ENCODE data around the gene PFKL. TPM values are rescaled to one million over a fixed set of nuclear protein-coding genes. Genes with fewer than 3 reads are reported as not detected.

PFKL gene
- total RNA-seq, 5 donors from 2014 or later (not counting 1 experiment from before 2014, with no cell fraction given), result 125 to 200 (median 162) TPM

DNA sequence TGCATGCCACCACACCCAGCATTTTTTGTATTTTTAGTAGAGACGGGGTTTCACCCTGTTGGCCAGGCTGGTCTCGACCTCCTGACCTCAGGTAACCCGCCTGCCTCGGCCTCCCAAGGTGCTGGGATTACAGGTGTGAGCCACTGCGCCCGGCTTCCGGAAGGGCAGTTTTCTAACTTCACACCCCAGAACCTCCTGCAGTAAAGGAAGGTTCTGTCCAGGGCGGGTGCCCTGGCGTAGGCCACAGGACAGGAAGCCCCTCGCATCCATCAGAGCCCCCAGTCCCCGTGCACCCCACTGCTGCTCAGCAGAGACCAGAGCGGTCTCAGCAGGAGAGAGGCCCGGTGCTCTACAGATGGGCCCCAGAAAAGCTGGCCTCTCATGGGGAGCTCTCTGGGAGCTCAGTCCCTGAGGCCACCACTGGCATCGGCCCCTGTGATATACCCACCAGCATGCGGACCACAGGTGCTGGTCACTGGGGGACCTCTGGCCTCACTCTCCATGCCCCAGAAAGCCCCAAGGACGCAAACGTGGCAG, 34.1 kb upstream of the PFKL start:
- H3K4me1 Mint-ChIP-seq, result no peaks in the 10 kb centered on the region
- no peak overlapping the region for H3K27ac Mint-ChIP-seq
- H3K36me3 Mint-ChIP-seq, result no peaks in the 10 kb centered on the region
- Histone ChIP-seq H3K9me3 (no peaks in the 10 kb centered on the region), H3K27me3 (replicated peaks in 1 of 2; ENCODE audit: control insufficient read depth in 2 of 2, extremely low read depth in 1 of 2, insufficient read depth in 2 of 2, low read length in 1 of 2) (peaks cover 0 to 10% of the 10 kb centered on the region in 2 experiments), H3K4me1 (ENCODE audit: control insufficient read depth in 1 of 2, extremely low read depth in 1 of 2, insufficient read depth in 2 of 2, low read length in 2 of 2) (no peaks in the 10 kb centered on the region), H3K27ac (ENCODE audit: low read length) (no peak overlapping the region), H3K4me3 (ENCODE audit: control insufficient read depth in 1 of 2, extremely low read depth in 1 of 2, low read length in 1 of 2) (no peak overlapping the region), H3K36me3 (ENCODE audit: control insufficient read depth in 2 of 2, extremely low read depth in 1 of 2, insufficient read depth in 1 of 2, low read length in 1 of 2) (no peaks in the 10 kb centered on the region)
- H3K9me3 Mint-ChIP-seq, result no peaks in the 10 kb centered on the region
- H3K27me3 Mint-ChIP-seq, result no peaks in the 10 kb centered on the region
- ATAC-seq (replicated peaks in 1 of 4), result no peak
- WGBS (ENCODE audit: insufficient coverage), result 84% methylated on average over 16 of the region's 17 CpGs
- no peak for DNase-seq
- ChIA-PET POLR2A (no interaction called here), CTCF (no interaction called here)
- no peak overlapping the region for H3K4me3 Mint-ChIP-seq

DNA sequence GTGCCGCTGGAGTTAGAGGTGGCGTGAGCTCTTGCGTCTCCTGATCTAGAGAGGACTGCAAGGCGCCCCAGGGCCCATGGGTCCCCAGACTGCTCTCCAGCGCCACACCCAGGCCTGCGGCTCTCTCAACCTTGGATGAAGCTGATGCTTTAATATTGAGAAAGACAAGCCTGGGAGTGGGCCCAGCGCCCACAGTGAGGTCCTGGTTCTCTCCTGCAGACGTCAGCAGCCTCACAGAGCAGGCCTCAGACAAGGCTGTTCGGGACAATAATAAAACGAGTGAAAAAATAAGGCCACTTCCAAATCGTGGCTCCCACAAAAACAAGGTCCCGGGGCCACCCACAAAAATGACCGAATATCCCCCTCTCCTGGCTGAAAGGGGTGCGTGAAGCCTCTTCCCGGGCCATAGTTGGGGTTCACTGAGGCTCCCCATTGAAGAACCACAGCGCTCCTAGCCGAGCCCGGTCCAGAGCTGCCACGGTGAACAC, 32.2 kb upstream of the PFKL start:
- 76% methylated on average over 15 of the region's 19 CpGs for WGBS (ENCODE audit: insufficient coverage)
- Mint-ChIP-seq H3K27me3 (no peaks in the 10 kb centered on the region), H3K4me3 (no peak overlapping the region), H3K36me3 (no peaks in the 10 kb centered on the region), H3K4me1 (no peaks in the 10 kb centered on the region), H3K9me3 (no peaks in the 10 kb centered on the region), H3K27ac (no peak overlapping the region)
- peak in 12 of 35 experiments; percentile 4 to 48 (median 14) for DNase-seq
- ChIA-PET POLR2A (no interaction called here), CTCF (interaction anchor here in 1 of 2 donors (0.6 kb wide), 1 partner anchor 208 kb away, joined by 3 read pairs; no protein-coding TSS in a partner anchor)
- no peaks in the 10 kb centered on the region for H3K36me3 ChIP-seq (ENCODE audit: control insufficient read depth in 2 of 2, extremely low read depth in 1 of 2, insufficient read depth in 1 of 2, low read length in 1 of 2)
- no peak overlapping the region for H3K4me3 ChIP-seq (ENCODE audit: control insufficient read depth in 1 of 2, extremely low read depth in 1 of 2, low read length in 1 of 2)
- H3K27ac ChIP-seq (ENCODE audit: low read length), result no peak overlapping the region
- no peaks in the 10 kb centered on the region for H3K9me3 ChIP-seq
- peaks cover 0 to 13% of the 10 kb centered on the region in 2 experiments for H3K27me3 ChIP-seq (replicated peaks in 1 of 2; ENCODE audit: control insufficient read depth in 2 of 2, extremely low read depth in 1 of 2, insufficient read depth in 2 of 2, low read length in 1 of 2)
- peak; percentile 31 to 53 (median 36) for ATAC-seq (replicated peaks in 1 of 4)
- no peaks in the 10 kb centered on the region for H3K4me1 ChIP-seq (ENCODE audit: control insufficient read depth in 1 of 2, extremely low read depth in 1 of 2, insufficient read depth in 2 of 2, low read length in 2 of 2)

DNA sequence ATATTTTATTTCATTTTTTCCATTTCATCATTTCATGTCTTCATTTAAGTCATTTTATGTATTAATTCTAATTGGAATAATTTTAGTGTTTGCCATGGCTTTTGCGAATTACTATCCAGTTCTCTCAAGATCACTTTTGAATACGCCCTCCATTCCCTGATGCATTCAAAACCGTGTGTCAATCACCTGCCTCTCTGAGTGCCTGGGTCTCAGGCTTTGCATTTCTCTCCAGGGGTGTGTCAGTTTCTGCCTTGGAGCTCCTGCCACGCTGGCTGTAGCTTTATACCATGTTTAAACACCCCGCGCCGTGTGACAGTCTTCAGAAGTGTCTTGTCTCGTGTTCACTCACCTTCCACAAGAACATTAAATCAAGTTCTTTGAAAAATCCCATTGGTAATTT, 30.8 kb upstream of the PFKL start:
- ATAC-seq (replicated peaks in 1 of 4), result no peak
- POLR2A ChIA-PET, result no interaction called here

DNA sequence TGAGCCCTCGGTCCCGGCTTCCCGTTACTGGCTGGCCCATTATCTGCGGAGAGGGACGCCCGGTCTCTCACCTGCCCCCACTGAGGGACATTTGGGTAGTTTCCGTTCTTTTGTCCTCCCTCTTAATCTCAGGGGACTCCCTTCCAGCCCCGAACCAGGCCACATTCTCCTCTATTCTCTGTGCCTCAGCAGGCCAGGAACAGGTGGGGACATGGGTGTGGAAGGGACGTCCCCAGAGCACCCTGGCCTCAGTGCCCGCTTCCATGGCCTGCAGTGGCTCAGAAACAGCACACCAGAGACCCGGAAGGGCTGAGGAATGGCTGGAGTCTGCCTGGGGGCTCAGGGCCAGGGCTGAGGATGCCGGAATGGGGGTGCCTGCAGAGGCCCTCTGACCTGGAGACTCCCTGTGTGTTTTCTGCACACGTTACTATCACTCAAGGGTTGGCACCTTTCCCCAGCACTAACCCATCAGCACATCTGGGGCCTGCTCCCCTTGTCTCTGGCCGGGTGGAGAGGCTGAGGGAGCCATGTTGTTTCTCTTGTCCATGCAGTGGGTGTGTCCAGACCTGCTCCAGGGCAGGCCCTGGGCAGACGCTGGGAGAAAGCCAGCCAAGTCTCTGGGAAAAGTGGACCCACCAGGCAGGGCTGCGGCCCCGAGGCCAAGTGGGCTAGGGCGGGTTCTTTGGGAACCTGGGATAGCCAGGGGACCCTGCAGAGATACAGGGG, 28.1 kb upstream of the PFKL start:
- no peak overlapping the region for H3K27ac Mint-ChIP-seq
- no peaks in the 10 kb centered on the region for H3K9me3 Mint-ChIP-seq
- ChIA-PET POLR2A (no interaction called here), CTCF (no interaction called here)
- H3K4me3 Mint-ChIP-seq, result no peak overlapping the region
- Histone ChIP-seq H3K4me1 (ENCODE audit: control insufficient read depth in 1 of 2, extremely low read depth in 1 of 2, insufficient read depth in 2 of 2, low read length in 2 of 2) (no peaks in the 10 kb centered on the region), H3K9me3 (no peaks in the 10 kb centered on the region), H3K36me3 (ENCODE audit: control insufficient read depth in 2 of 2, extremely low read depth in 1 of 2, insufficient read depth in 1 of 2, low read length in 1 of 2) (no peaks in the 10 kb centered on the region), H3K27ac (ENCODE audit: low read length) (no peak overlapping the region), H3K27me3 (replicated peaks in 1 of 2; ENCODE audit: control insufficient read depth in 2 of 2, extremely low read depth in 1 of 2, insufficient read depth in 2 of 2, low read length in 1 of 2) (peaks cover 0 to 19% of the 10 kb centered on the region in 2 experiments), H3K4me3 (ENCODE audit: control insufficient read depth in 1 of 2, extremely low read depth in 1 of 2, low read length in 1 of 2) (no peak overlapping the region)
- 77% methylated on average over 14 of the region's 18 CpGs for WGBS (ENCODE audit: insufficient coverage)
- ATAC-seq (replicated peaks in 1 of 4) (no peak), DNase-seq (no peak)
- no peaks in the 10 kb centered on the region for H3K4me1 Mint-ChIP-seq
- no peaks in the 10 kb centered on the region for H3K27me3 Mint-ChIP-seq
- H3K36me3 Mint-ChIP-seq, result no peaks in the 10 kb centered on the region

More for the DNA sequence above, 30.8 kb upstream of the PFKL start:
- Histone ChIP-seq H3K9me3 (no peaks in the 10 kb centered on the region), H3K27ac (ENCODE audit: low read length) (no peak overlapping the region), H3K4me1 (ENCODE audit: control insufficient read depth in 1 of 2, extremely low read depth in 1 of 2, insufficient read depth in 2 of 2, low read length in 2 of 2) (no peaks in the 10 kb centered on the region), H3K27me3 (replicated peaks in 1 of 2; ENCODE audit: control insufficient read depth in 2 of 2, extremely low read depth in 1 of 2, insufficient read depth in 2 of 2, low read length in 1 of 2) (peaks cover 0 to 20% of the 10 kb centered on the region in 2 experiments), H3K36me3 (ENCODE audit: control insufficient read depth in 2 of 2, extremely low read depth in 1 of 2, insufficient read depth in 1 of 2, low read length in 1 of 2) (no peaks in the 10 kb centered on the region), H3K4me3 (ENCODE audit: control insufficient read depth in 1 of 2, extremely low read depth in 1 of 2, low read length in 1 of 2) (no peak overlapping the region)
- H3K36me3 Mint-ChIP-seq, result no peaks in the 10 kb centered on the region
- H3K9me3 Mint-ChIP-seq, result no peaks in the 10 kb centered on the region
- 81% methylated on average over 2 of the region's 8 CpGs for WGBS (ENCODE audit: insufficient coverage)
- H3K4me3 Mint-ChIP-seq, result no peak overlapping the region
- DNase-seq, result no peak
- CTCF ChIA-PET, result no interaction called here
- no peak overlapping the region for H3K27ac Mint-ChIP-seq
- no peaks in the 10 kb centered on the region for H3K27me3 Mint-ChIP-seq
- no peaks in the 10 kb centered on the region for H3K4me1 Mint-ChIP-seq

DNA sequence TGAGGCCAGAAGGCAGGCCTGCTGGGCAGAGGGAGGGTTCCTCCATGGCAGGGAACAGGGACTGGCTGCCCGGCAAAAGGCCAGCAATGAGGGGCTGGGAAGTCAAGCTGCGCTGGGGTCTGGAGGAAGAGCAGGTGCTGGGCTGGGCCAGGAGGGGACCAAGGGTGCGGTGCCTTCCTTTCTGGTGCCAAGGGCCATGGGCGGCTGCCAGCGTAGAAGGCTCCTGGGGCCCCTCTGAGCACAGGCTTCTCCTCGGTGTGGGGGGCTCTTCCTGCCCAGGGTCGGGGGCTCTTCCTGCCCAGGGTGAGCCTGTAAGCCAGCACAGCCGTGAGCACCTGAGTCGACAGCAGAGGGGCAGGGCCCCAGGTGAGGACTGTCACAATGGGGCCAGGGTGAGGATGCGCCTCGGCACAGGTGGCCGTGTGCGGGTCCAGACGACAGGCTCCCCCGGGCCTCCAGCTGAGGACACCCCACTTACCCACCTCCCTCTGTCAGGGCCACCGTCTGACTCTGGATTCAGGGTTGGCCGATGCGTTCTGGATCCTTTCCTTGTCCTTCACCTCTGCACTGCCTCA, 27.5 kb upstream of the PFKL start:
- H3K9me3 Mint-ChIP-seq, result no peaks in the 10 kb centered on the region
- Histone ChIP-seq H3K27ac (ENCODE audit: low read length) (no peak overlapping the region), H3K4me1 (ENCODE audit: control insufficient read depth in 1 of 2, extremely low read depth in 1 of 2, insufficient read depth in 2 of 2, low read length in 2 of 2) (no peaks in the 10 kb centered on the region), H3K36me3 (ENCODE audit: control insufficient read depth in 2 of 2, extremely low read depth in 1 of 2, insufficient read depth in 1 of 2, low read length in 1 of 2) (no peaks in the 10 kb centered on the region), H3K9me3 (no peaks in the 10 kb centered on the region), H3K27me3 (replicated peaks in 1 of 2; ENCODE audit: control insufficient read depth in 2 of 2, extremely low read depth in 1 of 2, insufficient read depth in 2 of 2, low read length in 1 of 2) (peaks cover 0 to 18% of the 10 kb centered on the region in 2 experiments), H3K4me3 (ENCODE audit: control insufficient read depth in 1 of 2, extremely low read depth in 1 of 2, low read length in 1 of 2) (no peak overlapping the region)
- no peaks in the 10 kb centered on the region for H3K27me3 Mint-ChIP-seq
- no peak overlapping the region for H3K4me3 Mint-ChIP-seq
- WGBS (ENCODE audit: insufficient coverage), result 90% methylated on average over 18 of the region's 18 CpGs
- no peak for DNase-seq
- CTCF ChIA-PET, result interaction anchor here in 1 of 2 donors (0.5 kb wide), 1 partner anchor 217 kb away, joined by 4 read pairs; no protein-coding TSS in a partner anchor
- ATAC-seq (replicated peaks in 1 of 4), result no peak
- POLR2A ChIA-PET, result no interaction called here
- H3K36me3 Mint-ChIP-seq, result no peaks in the 10 kb centered on the region
- no peak overlapping the region for H3K27ac Mint-ChIP-seq
- no peaks in the 10 kb centered on the region for H3K4me1 Mint-ChIP-seq

DNA sequence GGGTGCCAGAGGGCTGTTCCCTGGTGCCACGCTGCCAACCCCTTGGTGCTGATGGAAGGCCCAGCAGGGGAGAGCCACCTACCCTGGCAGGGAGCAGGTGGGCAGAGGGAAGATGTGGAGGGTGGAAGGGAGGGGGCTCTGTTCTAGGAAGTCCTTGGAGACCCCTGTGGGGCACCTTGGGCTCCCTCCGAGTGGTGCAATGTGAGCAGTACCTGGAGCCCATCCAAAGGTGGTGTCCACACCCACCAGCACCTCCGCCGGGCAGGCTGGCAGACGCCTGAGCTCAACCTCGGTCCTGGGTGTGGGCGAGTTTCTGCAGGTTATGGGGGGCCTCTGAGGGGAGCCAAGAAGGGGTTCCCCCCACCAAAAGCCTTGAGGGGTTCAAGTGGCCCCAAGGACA, 26.8 kb upstream of the PFKL start:
- Histone ChIP-seq H3K4me1 (ENCODE audit: control insufficient read depth in 1 of 2, extremely low read depth in 1 of 2, insufficient read depth in 2 of 2, low read length in 2 of 2) (no peaks in the 10 kb centered on the region), H3K9me3 (no peaks in the 10 kb centered on the region), H3K36me3 (ENCODE audit: control insufficient read depth in 2 of 2, extremely low read depth in 1 of 2, insufficient read depth in 1 of 2, low read length in 1 of 2) (no peaks in the 10 kb centered on the region), H3K27me3 (replicated peaks in 1 of 2; ENCODE audit: control insufficient read depth in 2 of 2, extremely low read depth in 1 of 2, insufficient read depth in 2 of 2, low read length in 1 of 2) (peaks cover 0 to 18% of the 10 kb centered on the region in 2 experiments), H3K4me3 (ENCODE audit: control insufficient read depth in 1 of 2, extremely low read depth in 1 of 2, low read length in 1 of 2) (no peak overlapping the region), H3K27ac (ENCODE audit: low read length) (no peak overlapping the region)
- H3K27ac Mint-ChIP-seq, result no peak overlapping the region
- 100% methylated on average over 3 of the region's 7 CpGs for WGBS (ENCODE audit: insufficient coverage)
- no peaks in the 10 kb centered on the region for H3K4me1 Mint-ChIP-seq
- H3K27me3 Mint-ChIP-seq, result no peaks in the 10 kb centered on the region
- H3K36me3 Mint-ChIP-seq, result no peaks in the 10 kb centered on the region
- POLR2A ChIA-PET, result no interaction called here
- CTCF ChIA-PET, result interaction anchor here in 1 of 2 donors (0.5 kb wide), 1 partner anchor 216 kb away, joined by 4 read pairs; no protein-coding TSS in a partner anchor
- no peaks in the 10 kb centered on the region for H3K9me3 Mint-ChIP-seq
- no peak for ATAC-seq (replicated peaks in 1 of 4)
- no peak overlapping the region for H3K4me3 Mint-ChIP-seq
- DNase-seq, result no peak
